TTC549 (cell line): ENCODE data around the gene HERC5.
"Not testable (repeated sequence)": the region's sequence is repeated elsewhere in the genome, so short reads cannot be mapped to it uniquely, and the experiment has no call there.

Source experiments
- FAIRE-seq: peaks from 2 replicates; lab custom pipeline; 2012; peaks lifted over from hg19 to GRCh38; lab: Jason Lieb, UNC

Gene HERC5

DNA sequence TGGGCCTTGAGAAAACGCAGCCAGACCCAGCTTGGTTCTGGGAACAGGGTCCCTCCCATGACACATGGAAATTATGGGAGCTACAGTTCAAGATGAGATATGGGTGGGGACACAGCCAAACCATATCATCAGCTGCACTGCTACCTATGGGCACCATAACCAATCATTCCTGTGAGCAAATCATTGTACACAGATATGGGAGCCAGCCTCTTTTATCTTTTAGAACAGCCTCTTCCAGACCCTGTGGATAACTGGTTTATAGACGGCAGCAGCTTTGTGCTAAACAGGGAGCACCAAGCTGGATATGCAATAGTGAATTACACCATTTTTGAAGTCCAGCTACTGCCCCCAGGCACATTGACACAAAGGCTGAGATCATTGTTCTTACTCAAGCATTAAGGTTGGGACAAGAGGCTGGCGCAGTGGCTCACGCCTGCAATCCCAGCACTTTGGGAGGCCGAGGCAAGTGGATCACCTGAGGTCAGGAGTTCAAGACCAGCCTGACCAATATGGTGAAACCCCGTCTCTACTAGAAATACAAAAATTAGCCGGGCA lies 8.6 kb upstream of the HERC5 start:
- FAIRE-seq, result not testable (repeated sequence)

DNA sequence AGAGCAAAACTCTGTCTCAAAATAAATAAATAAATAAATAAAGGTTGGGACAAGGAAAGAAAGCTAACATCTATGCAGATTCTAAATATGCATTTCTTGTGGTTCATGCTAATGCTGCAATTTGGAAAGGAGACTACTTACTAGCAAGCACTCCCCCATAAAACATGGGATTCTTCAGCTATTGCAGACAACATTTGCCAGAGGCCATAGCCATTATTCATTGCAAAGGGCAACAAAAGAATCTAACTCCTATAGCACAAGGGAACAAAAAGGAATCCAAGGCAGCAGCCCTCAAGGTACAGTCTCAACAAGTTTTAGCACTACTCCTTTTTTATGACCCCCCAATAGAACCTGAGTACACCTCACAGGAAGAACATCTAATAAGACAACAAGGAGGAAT lies 8.0 kb upstream of the HERC5 start:
- FAIRE-seq, result no peak

DNA sequence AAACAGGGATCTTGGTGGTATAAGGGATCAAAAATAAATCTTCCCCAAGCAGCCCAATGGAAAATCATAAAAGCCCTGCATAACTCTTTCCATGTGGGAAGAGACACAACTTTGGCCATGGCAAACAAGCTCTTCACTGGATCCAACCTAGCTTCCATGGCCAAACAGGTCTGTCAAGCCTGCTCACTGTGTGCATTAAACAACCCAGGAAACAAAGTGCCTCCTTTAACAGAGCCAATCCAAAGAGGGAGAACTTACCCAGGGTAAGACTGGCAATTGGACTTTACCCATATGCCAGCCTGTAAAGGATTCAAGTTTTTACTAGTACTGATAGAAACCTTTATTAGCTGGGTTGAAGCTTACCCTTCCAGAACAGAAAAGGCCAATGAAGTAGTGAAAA lies 7.6 kb upstream of the HERC5 start:
- FAIRE-seq, result no peak

DNA sequence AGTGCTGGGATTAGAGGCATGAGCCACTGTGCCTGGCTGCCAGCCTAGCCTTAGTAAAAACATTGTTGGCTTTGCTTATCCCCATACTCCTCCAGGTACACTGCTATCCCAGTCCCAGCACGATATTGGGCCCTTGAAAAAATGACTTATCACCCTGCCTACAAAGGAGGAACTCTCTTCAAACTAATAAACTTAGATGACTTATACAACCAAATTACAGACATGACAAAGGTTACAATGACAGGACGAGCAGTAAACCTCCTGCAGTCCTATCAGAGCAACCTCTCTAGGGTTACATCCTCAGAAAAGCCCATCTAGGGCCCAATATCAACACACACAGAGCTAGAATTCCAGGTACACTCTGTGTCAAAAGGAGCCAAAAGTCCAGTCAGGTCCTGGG lies 5.7 kb upstream of the HERC5 start:
- FAIRE-seq, result no peak

DNA sequence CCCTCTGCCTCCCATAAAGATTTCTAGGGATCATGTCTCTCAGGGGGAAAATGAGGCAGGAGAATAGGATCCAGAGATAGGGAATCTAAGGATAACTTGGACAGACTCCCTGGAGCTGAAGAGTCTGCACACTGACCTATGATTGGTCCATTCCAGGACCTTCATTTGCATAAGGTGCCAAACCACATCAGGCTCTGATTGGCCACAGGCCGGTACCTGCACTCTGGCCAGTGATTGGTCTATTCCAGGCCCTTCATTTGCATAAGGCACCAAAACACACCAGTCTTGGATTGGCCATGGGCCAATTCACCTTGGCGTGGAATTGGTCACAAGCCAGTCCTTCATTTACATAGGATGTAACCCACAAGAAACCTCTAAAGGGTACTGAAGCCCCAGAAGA lies 4.0 kb upstream of the HERC5 start:
- no peak for FAIRE-seq

DNA sequence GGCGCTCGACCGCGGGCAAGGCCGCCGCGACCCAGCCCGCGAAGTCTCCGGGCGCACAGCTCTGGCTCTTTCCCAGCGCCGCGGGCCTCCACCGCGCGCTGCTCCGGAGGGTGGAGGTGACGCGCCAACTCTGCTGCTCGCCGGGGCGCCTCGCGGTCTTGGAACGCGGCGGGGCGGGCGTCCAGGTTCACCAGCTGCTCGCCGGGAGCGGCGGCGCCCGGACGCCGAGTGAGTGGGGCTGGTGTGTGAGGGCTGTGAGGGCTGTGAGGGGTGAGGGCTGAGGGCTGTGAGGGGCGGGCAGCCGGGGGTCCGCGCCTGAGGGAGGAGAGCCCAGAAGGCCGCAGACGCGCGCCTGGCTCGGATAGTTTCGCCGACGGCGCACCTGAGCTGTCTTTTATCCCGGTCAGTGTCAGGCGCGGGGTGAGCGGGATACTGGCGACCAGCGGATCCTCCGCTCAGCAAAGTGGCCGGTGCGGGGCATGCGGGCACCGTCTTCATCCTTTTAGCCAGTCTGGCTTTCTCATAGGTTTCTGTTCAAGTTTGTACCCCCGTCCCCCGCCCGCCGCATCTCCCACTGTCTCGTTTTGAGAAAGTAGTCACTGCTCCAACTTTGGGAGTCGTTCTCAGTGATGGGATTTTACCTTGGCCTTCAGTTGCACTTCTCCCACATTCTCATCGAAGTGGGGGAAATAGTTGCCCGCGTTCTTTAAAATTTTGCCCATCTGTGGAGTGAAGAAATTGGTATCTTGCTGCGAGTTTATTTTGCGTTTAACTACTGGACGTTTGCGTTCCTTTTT lies 586 bp downstream of the HERC5 start:
- no peak for FAIRE-seq

DNA sequence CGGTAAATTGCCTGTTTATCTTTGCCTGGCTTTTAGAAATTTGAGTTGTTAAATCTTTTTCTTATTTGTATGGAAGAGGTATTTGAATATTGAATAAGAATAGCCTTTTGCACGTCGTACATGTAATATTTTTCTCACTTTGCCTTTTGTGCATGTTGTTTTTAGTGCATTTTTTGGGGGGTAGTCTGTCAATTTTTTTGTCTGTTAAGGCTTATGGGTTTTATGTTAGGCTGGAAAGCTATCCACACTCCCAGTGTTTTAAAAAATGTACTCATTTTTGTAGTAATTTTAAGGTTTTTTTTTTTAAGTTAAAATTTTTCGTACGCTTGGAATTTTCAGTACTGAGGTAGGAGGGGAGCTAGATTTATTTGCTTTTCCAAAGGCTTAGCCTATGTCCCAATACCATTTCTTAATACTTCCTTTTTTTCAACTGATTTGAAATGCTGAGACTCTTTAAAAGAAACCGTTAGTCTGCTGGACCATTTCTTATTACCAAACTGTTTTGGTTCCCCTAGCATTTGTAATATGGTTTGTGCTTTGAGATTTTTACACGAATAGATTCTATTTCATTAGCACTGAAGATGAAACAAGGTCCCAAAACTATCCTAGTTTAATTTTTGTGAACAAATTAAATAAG lies 1.3 kb downstream of the HERC5 start:
- FAIRE-seq, result no peak

DNA sequence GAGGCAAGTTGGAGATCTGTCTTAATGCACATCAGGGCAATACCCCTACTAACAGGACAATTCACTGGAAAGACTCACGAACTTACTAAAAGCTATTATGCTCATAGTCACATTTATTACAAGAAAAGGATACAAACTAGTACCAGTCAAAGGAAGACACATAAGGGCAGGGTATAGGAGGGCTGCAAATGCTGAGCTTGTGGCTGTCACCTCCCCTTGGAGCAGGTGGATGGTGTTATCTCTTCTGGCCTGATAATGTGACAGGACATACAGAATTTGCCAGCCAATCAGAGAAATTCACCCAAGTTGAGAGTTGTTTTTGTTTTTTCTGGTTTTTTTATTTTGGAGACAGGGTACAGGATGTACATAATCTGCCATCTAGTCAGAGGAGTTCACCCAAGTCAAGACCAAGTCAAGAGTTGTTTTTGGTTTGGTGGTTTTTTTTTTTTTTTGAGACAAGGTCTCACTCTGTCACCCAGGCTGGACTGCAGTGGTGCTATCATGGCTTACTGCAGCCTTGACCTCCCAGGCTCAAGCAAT lies 8.8 kb downstream of the HERC5 start:
- FAIRE-seq, result no peak

DNA sequence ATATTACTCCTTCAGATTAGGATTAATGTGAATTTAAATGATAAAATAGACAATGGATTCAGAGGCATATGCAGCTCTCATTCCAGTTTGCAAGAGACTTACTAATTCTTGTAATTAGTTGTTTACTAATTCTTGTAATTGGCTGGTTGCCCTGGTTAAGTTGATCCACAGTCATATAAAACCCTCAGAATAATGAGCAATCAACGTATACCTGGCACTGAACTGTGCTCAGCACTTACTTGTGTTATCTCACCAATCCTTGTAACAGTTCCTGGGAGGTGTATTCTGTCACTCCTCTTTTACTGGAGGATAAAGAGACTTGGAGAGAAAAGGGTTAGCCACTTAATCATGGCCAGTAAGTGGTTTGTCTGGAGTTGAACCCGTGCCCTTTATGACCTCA lies 10.5 kb downstream of the HERC5 start:
- FAIRE-seq, result no peak

DNA sequence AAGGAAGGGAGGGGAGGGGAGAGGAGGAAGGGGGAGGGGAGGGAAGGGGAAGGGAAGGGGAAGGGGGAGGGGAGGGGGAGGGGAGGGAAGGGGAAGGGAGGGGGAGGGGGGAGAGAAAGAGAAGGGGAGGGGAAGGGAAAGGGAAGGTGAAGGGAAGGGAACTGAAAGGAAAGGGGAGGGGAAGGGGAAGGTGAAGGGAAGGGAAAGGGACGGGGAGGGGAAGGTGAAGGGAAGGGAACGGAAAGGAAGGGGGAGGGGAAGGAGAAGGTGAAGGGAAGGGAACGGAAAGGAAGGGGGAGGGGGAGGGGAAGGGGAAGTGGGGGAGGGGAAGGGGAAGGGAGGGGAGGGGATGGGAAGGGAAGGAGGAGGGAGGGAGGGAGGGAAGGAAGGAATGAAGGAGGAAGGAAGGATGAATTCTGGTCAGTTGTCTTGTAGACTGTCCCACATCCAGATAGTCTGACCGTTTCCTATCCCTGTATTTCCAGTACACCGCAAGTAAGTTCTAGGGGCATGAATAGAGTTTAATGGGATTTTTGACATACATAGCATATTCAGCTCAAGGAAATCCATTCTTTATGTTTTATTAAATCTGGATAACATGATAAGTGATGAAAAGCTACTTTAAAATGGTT lies 20.4 kb downstream of the HERC5 start:
- FAIRE-seq, result no peak

DNA sequence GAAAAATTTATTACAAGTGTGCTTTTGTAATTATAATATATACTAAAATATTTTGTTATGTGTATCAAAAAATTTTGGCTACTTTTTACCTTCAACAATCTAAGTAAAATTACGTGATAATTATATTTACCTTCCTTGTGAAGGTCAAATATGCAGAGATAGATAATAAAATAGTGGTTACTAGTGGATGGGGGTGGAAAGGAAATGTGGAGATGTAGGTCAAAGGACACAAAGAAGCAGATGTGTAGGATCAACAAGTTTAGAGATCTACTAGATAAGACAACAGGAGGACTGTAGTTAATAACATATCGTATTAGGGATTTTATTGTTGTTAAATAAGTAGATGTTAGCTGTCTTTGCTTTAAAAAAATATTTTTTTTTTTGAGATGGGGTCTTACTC lies 21.3 kb downstream of the HERC5 start:
- FAIRE-seq, result no peak

DNA sequence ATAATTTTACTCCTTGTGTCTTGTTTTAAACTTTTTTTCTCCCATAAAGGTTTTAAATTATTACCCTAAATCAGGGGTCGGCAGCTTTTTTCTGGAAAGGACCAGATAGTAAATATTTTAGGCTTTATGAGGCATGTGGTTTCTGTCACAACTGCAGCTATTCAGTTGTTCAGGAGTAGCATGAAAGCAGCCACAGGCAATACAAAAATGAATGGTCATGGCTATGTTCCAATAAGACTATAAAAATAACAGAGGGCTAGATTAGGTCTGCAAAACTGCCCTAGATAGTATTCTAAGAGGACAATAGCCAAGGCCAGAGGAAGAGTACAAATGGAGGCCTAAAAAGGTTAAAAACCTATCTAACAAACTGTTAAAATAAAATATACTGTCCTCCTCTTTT lies 24.6 kb downstream of the HERC5 start:
- no peak for FAIRE-seq

DNA sequence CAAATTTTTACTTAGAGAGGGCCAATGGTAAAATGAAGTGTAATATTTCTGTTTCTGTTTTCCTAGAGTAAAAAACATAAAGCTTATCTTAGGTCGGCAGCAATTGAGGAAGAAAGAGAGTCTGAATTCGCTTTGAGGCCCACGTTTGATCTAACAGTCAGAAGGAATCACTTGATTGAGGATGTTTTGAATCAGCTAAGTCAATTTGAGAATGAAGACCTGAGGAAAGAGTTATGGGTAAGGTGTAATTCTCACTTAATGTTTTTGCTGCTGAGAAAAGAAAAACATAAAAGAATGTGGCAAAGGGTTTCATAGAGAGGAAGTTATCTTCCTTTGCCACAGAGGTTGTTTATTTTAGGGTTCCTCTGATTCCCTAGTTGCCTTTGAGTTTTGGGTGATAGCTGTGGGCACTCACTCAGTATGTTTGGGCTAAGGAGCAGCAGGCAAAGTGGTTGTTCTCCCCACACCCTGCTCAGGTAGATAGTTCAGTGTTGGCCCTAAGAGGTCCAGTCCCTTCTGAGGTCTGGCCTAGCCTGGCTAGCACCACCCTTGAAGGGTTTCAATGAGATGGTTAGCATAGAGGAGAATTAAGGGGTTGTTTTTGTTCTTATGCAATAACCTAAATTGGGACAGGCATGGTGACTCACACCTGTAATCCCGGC lies 32.3 kb downstream of the HERC5 start:
- FAIRE-seq, result no peak

DNA sequence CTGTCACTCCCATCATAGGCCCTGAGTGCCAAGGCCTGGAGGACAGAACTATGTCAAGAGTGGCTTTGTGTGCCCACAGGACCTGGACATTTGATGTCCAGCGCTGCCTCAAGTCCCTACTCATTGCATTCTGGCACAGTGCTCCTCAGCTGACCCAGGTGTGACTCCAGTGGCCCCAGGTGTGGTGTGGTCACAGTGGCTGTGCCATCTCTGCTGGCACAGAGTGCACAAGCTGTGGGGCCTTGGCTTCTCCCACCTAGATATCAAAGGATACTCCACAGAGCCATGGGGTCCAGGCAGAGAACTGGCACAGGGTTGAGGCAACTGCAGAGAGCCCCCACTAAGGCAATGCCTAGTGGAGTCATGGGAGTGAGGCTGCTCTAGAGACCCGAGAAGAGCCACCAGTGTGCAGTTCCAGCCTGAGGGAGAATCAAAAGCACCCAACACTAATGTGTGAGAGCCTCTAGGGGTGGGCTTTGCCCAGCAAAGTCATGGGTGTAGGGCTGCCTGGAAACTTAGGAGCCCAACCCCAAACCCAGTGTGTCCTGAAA lies 41.0 kb downstream of the HERC5 start:
- FAIRE-seq, result no peak

DNA sequence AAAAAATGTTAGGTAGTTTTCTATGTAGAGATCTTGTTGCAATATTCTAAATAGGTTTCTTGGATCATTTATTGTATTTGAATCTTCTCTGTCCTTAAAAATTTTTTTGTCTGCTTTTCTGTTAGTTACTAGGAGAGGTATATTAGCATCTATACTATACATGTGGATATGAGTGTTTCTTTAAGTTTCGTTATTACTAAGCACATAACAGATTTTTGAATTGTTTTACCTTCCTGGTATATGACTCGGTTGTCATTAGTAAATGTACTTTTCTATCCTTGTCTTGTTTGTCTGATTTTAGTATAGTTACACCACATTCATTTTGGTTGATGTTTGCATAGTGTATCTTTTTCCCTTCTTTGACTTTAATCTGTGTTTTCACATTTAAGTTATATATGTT lies 46.4 kb downstream of the HERC5 start:
- FAIRE-seq, result no peak

DNA sequence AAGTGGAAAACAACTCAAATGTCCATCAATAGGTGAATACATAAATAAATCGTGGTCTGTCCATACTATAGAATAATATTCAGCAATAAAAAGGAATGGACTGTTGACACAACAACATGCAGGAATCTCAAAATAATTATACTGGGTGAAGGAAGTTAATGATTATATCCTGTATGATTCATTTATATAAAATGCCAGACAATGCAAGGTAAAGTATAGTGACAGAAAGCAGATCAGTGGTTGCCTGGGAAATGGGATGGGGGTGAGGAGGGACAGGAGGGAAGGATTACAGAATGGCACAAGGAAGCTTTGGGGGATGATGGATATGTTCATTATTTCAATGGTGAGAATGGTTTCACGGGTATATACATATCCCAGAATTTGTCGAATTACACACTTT lies 54.3 kb downstream of the HERC5 start:
- FAIRE-seq, result no peak

DNA sequence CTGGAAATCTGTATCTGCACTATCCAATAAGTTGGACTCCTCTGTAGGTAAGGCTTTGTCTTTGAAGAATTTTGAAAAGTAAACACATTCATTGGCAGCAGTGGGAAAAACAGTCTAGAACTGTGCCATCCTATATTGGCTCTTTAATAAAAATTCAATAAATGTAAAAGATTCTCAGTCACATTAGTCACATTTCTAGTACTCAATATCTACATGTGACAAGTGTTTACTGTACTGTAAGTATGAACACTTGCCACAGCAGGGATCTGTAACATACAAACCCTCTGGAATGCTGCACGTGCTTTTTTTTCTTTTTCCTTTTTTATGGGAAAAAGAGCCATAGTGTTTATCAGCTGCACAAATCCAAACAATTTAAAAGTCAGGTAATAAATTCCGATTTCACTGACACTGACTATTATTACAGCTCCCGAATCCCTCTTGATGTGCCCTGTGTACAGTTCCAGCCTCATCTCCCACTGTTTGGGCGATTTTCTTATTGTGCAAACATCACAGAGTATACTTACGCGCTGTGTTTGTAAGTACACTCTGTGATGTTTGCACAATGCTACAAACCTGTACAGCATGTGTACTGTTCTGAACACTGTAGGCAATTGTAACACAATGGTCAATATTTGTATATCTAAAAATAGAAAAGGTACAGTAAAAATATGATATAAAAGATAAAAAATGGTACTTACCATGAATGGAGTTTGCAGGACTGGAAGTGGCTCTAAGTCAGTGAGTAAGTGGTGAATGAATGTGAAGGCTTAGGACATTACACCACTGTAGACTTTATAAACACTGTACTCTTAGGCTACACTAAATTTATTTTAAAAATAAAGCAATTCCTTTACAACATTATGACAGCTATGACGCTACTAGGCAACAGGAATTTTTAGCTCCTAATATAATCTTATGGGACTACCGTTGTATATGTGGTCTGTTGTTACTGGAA lies 57.9 kb downstream of the HERC5 start:
- no peak for FAIRE-seq

DNA sequence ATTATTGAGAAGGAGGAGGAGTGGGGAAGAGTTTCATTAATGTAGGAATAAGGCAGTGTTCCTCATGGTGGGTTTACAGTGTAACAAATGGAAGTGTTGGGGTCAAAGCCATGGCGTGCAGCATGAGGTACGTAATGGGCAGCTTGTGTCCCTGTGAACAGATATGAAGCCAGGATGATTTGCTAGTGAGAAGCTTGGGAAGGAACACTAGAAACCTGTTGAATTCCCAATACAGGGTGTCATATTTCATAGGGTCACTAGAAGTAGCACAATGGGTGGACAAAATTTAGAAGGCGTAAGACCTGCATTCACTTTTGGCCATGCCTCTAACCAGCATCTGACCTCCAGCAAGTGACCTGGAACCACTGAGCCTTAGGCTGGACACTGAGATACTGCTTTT lies 59.8 kb downstream of the HERC5 start:
- no peak for FAIRE-seq

DNA sequence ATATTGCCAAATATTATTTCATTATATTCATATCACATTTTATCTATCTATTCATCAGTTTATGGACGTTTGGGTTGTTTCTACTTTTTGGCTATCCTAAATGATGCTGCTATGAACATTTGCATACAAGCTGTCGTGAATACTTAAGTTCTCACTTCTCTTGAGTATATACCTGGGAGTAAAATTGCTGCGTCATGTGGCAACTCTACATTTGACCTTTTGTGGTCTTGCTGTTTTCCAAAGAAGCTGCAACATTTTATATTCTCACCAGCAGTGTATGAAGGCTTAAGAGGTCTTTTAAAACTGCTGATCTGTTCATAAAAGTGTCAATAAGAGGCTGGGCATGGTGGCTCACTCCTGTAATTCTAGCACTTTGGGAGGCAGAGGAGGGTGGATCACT lies 60.9 kb downstream of the HERC5 start:
- no peak for FAIRE-seq

DNA sequence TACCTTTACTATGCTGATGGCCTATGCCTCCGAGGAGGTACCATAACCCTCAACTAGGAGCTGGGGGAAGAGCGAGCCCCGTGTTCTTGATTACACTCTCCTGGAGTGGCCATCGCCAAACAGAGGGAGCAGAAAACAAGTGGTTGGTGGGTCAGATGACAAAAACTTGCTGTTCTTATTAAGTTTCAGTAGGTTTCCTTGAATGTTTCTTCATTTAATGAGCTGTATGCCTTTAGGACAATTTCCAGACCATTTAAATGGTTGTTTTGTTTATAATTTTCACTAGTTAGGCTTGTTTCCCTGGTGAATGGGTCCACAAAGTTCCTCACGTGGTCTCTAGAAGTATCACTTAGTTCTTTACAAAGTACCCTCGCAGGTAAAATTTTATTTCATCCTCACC lies 62.0 kb downstream of the HERC5 start:
- no peak for FAIRE-seq

DNA sequence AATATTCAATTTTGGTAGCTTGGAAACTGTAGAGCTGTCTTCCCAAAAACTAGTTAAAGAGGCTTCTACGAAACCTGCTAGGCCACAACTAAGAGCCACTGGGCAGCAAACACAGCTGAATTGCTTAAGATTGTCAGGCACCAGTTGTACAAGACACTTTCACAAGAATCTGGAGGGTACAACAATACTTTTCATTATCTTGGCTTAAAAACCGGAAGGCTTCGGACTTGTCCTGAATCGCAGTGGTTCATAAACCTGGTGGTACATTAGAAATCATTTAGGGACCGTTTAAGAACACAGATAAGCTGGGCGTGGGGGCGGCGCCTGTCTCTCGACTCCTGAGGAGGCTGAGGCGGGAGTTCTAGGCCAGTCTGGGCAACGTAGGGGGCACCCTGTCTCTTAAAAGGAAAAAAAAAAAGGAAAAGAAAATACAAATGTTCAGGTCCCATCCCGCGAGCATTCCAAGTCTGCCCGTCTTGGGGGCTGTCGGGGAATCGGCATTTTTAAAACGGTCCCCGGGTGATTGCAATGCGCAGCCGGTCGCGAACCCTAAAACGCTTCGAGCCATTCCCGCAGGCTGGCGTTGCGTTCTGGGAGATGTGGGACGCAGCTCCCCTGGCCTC lies 65.9 kb downstream of the HERC5 start:
- no peak for FAIRE-seq
